Umbilical cord (tissue), 2 donors: ENCODE measurements around the gene MOV10. TPM values are rescaled to one million over a fixed set of nuclear protein-coding genes. Genes with fewer than 3 reads are reported as not detected.

ENCODE experiments used
- DNase-seq: peaks from one replicate; pipeline ENCODE4 v3.0.0-alpha.2; 2015; ENCODE audit warnings: low spot score
- total RNA-seq: library from RNA; depleted of rRNA; stranded (reverse); fragments of >200 nt; gene quantifications from one replicate; pipeline ENCODE4 v1.2.3, GENCODE V29; 2014; ENCODE audit warnings: low replicate concordance; ENCODE audit not compliant: insufficient read depth

MOV10 gene
- total RNA-seq, 1 donor from 2014 or later: 19.3 TPM

- DNase-seq: peak; percentile 45
These were observed 24.2 kb downstream of the MOV10 start for GRCh38 chr1:112698366-112699310.

- DNase-seq: no peak
These were observed 25.1 kb downstream of the MOV10 start for GRCh38 chr1:112699425-112700144.

- peak; percentile 97 for DNase-seq
These were observed 26.1 kb downstream of the MOV10 start for GRCh38 chr1:112700290-112701226.

GRCh38 chr1:112701227-112702066 is 27.0 kb downstream of the MOV10 start:
- no peak for DNase-seq

- no peak for DNase-seq
These were observed 27.6 kb downstream of the MOV10 start for GRCh38 chr1:112702067-112702395.

- no peak for DNase-seq
These were observed 28.2 kb downstream of the MOV10 start for GRCh38 chr1:112702420-112703261.

GRCh38 chr1:112703706-112704105 is 29.2 kb downstream of the MOV10 start:
- DNase-seq: no peak

GRCh38 chr1:112704391-112704933 is 30.0 kb downstream of the MOV10 start:
- DNase-seq: no peak

- peak; percentile 98 for DNase-seq
These were observed 30.6 kb downstream of the MOV10 start for GRCh38 chr1:112704934-112705627.

- peak; percentile 41 for DNase-seq
These were observed 32.2 kb downstream of the MOV10 start, which contains the start of gene RHOC for GRCh38 chr1:112706505-112707220. RHOC (minus strand) TSS chr1:112707127; CDS start chr1:112703799, 3,328 bp downstream.

- peak; percentile 92 for DNase-seq
These were observed 33.0 kb downstream of the MOV10 start for GRCh38 chr1:112707221-112708001.

GRCh38 chr1:112708002-112708448 is 33.6 kb downstream of the MOV10 start:
- no peak for DNase-seq

- DNase-seq: no peak
These were observed 34.0 kb downstream of the MOV10 start for GRCh38 chr1:112708489-112708888.

GRCh38 chr1:112710159-112710558 is 35.7 kb downstream of the MOV10 start:
- DNase-seq: no peak

- no peak for DNase-seq
These were observed 36.1 kb downstream of the MOV10 start for GRCh38 chr1:112710586-112710985.

GRCh38 chr1:112711041-112711440 is 36.6 kb downstream of the MOV10 start:
- DNase-seq: no peak

- no peak for DNase-seq
These were observed 37.2 kb downstream of the MOV10 start for GRCh38 chr1:112711670-112712069.
